Measurements from ENCODE around the gene SPTAN1. TPM values are rescaled to one million over a fixed set of nuclear protein-coding genes. Genes with fewer than 3 reads are reported as not detected.

SPTAN1 gene
- polyA plus RNA-seq, 1 donor from 2014 or later, result 287 TPM

DNA sequence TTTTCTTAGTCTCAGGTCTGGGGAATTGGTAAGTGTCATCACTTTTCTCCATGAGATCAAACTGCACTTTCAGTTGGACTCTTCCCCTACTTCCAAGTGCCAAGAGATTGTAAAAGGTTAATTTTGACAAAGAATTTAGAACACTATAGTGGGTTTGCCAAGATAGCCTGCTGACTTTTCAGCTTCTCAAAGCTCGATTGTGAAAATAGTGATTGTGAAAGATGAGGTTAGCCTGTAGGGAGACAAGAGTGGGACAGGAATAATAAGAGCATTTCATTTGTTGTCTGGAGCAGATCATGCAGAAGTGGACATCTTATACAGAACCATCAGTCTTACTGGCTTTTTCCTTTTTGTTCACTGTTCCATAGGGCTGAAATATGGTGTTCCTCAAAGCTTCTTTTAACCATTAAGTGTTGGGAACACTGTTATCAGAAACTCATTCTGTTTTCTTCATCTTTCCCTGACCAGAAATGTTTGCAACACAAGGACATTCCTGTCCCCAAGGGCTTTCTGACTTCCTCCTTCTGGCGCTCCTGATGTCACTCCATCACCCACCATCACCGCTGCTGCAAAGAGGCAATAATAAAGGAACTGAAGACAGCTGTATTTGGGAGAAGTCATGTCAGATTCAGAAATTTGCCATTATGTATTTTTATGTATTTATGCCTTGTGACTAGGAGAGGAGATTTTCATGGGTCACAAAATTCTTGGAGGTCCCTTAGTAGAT is 11.6 kb upstream of the SPTAN1 start (continued):
- TF ChIP-seq RAD21 (conservative IDR thresholded peaks at IDR 0.05) (no peak), SMC3 (conservative IDR thresholded peaks at IDR 0.05; ENCODE audit: poor library complexity) (no peak)

- no peaks in the 10 kb centered on the region for H4K20me1 ChIP-seq (ENCODE audit: insufficient read depth)
- H3K9me2 ChIP-seq (ENCODE audit: insufficient read depth, low read length), result no peaks in the 10 kb centered on the region
- no peak overlapping the region for H3K9ac ChIP-seq (ENCODE audit: low read length)
- H2AFZ ChIP-seq (ENCODE audit: low read depth, low read length), result no peak overlapping the region
- no peaks in the 10 kb centered on the region for H3K36me3 ChIP-seq (ENCODE audit: insufficient read depth, low read length)
- peaks cover 5% of the 10 kb centered on the region for H3F3A ChIP-seq (ENCODE audit: insufficient read depth, low read length, poor library complexity, severe bottlenecking)
- no peak overlapping the region for H3K27ac ChIP-seq (ENCODE audit: low read length)
- H3K4me2 ChIP-seq (ENCODE audit: low read length), result no peak overlapping the region
- H3K27me3 ChIP-seq (ENCODE audit: insufficient read depth, low read depth, low read length), result no peaks in the 10 kb centered on the region
- H3K79me2 ChIP-seq (replicated peaks; ENCODE audit: insufficient read depth, low read length), result peaks cover under 1% of the 10 kb centered on the region
- TF ChIP-seq RAD21 (conservative IDR thresholded peaks at IDR 0.05), result no peak
- TF ChIP-seq POLR2AphosphoS5 (IDR thresholded peaks at IDR 0.05), result no peak
- TF ChIP-seq SMC3 (conservative IDR thresholded peaks at IDR 0.05; ENCODE audit: poor library complexity), result no peak
- no peak for TF ChIP-seq EP300 (conservative IDR thresholded peaks at IDR 0.05; ENCODE audit: poor library complexity, severe bottlenecking)
- no peak for TF ChIP-seq TAF1 (IDR thresholded peaks at IDR 0.05; ENCODE audit: low read depth)
- no peak for TF ChIP-seq MXI1 (conservative IDR thresholded peaks at IDR 0.05; ENCODE audit: poor library complexity, severe bottlenecking)
- no peak for TF ChIP-seq EZH2 (IDR thresholded peaks at IDR 0.05; ENCODE audit: borderline replicate concordance, insufficient read depth, low read length, poor library complexity, severe bottlenecking)
- TF ChIP-seq, protein P1, sequence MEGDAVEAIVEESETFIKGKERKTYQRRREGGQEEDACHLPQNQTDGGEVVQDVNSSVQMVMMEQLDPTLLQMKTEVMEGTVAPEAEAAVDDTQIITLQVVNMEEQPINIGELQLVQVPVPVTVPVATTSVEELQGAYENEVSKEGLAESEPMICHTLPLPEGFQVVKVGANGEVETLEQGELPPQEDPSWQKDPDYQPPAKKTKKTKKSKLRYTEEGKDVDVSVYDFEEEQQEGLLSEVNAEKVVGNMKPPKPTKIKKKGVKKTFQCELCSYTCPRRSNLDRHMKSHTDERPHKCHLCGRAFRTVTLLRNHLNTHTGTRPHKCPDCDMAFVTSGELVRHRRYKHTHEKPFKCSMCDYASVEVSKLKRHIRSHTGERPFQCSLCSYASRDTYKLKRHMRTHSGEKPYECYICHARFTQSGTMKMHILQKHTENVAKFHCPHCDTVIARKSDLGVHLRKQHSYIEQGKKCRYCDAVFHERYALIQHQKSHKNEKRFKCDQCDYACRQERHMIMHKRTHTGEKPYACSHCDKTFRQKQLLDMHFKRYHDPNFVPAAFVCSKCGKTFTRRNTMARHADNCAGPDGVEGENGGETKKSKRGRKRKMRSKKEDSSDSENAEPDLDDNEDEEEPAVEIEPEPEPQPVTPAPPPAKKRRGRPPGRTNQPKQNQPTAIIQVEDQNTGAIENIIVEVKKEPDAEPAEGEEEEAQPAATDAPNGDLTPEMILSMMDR (IDR thresholded peaks at IDR 0.05; ENCODE audit: poor library complexity, severe bottlenecking), result no peak
- TF ChIP-seq, protein P2, sequence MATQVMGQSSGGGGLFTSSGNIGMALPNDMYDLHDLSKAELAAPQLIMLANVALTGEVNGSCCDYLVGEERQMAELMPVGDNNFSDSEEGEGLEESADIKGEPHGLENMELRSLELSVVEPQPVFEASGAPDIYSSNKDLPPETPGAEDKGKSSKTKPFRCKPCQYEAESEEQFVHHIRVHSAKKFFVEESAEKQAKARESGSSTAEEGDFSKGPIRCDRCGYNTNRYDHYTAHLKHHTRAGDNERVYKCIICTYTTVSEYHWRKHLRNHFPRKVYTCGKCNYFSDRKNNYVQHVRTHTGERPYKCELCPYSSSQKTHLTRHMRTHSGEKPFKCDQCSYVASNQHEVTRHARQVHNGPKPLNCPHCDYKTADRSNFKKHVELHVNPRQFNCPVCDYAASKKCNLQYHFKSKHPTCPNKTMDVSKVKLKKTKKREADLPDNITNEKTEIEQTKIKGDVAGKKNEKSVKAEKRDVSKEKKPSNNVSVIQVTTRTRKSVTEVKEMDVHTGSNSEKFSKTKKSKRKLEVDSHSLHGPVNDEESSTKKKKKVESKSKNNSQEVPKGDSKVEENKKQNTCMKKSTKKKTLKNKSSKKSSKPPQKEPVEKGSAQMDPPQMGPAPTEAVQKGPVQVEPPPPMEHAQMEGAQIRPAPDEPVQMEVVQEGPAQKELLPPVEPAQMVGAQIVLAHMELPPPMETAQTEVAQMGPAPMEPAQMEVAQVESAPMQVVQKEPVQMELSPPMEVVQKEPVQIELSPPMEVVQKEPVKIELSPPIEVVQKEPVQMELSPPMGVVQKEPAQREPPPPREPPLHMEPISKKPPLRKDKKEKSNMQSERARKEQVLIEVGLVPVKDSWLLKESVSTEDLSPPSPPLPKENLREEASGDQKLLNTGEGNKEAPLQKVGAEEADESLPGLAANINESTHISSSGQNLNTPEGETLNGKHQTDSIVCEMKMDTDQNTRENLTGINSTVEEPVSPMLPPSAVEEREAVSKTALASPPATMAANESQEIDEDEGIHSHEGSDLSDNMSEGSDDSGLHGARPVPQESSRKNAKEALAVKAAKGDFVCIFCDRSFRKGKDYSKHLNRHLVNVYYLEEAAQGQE (IDR thresholded peaks at IDR 0.05; ENCODE audit: borderline replicate concordance), result no peak
- H3K9me3 ChIP-seq (ENCODE audit: low read length), result no peaks in the 10 kb centered on the region
- no peak overlapping the region for H3K4me3 ChIP-seq (ENCODE audit: low read length)
Measured at GRCh38 chr9:128546504-128546903, 5.9 kb upstream of the SPTAN1 start.

DNA sequence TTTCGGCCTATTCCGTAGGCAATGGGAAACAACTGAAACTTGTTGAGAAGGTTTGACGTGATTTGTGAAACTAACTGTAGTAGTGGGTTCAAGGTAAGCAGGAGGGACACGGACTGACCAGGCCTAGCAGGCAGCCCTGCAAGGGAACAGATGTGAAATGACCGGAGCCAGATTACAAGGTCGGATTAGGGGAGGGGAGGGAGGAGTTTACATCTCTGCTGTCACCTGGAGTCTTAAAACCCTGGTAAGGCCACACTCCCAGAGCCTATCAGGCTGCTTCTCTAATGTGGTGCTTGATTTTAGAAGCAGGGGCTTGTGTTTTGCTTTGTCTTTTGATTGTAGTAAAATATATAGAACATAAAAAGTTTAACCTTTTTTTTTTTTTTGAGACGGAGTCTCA is 3.5 kb upstream of the SPTAN1 start:
- Histone ChIP-seq H3K9me2 (ENCODE audit: insufficient read depth, low read length) (no peaks in the 10 kb centered on the region), H3K36me3 (ENCODE audit: insufficient read depth, low read length) (no peaks in the 10 kb centered on the region), H3K27ac (ENCODE audit: low read length) (no peak overlapping the region), H3K79me2 (replicated peaks; ENCODE audit: insufficient read depth, low read length) (peaks cover 15% of the 10 kb centered on the region), H2AFZ (ENCODE audit: low read depth, low read length) (no peak overlapping the region), H3K27me3 (ENCODE audit: insufficient read depth, low read depth, low read length) (no peaks in the 10 kb centered on the region), H3K4me2 (ENCODE audit: low read length) (no peak overlapping the region), H4K20me1 (ENCODE audit: insufficient read depth) (no peaks in the 10 kb centered on the region), H3K9me3 (ENCODE audit: low read length) (no peaks in the 10 kb centered on the region), H3K9ac (ENCODE audit: low read length) (no peak overlapping the region), H3F3A (ENCODE audit: insufficient read depth, low read length, poor library complexity, severe bottlenecking) (peaks cover 9% of the 10 kb centered on the region), H3K4me3 (ENCODE audit: low read length) (no peak overlapping the region)
- TF ChIP-seq MXI1 (conservative IDR thresholded peaks at IDR 0.05; ENCODE audit: poor library complexity, severe bottlenecking) (no peak), SMC3 (conservative IDR thresholded peaks at IDR 0.05; ENCODE audit: poor library complexity) (no peak), EP300 (conservative IDR thresholded peaks at IDR 0.05; ENCODE audit: poor library complexity, severe bottlenecking) (no peak)
